Jurkat, Clone E6-1 (cell line): ENCODE results near the gene CCL17.

Source experiments
- DNase-seq: peaks from one replicate; pipeline ENCODE4 v3.0.0-alpha.2; 2011; ENCODE audit warnings: low read depth, low spot score
- H3K4me3 ChIP-seq: 2 replicates; pipeline ENCODE4 v1.5.1; 2011; ENCODE audit warnings: mild to moderate bottlenecking, low read length, control low read depth, moderate library complexity

Gene CCL17

DNA sequence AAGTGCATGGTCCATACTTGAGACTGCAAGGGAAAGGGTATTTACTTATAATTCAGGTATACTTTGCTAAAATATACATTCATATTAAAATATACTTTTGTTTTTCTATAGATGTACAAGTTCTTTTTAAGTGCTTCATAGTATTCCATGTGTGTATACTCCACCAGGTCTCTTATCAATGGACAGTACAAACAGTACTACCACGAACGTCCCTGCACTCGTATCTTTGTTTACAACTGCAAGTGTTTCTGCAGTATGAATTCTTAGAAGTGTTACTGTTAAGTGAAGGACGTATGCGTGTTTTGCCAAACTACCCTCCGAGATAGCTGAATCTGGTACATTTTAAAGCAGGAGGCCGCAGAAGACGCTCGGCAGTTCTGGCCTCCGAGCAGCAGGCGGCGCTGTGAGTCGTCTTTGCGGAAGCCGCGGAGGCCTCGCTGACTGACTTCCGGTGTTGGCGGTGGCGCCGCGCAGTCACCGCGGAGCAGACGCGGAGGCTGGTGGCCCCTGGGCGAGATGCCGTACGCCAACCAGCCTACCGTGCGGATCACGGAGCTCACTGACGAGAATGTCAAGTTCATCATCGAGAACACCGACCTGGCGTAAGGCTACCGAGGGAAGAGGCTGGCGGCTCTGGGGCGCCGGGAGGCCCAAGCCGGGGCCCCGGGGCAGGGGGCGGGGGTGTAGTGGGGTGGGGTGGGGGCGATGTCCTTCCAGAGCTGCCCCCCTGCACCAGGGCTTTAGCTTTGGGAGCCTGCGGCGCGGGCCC lies 57.8 kb downstream of the CCL17 start, which contains the start of gene POLR2C:
TSS of gene POLR2C (plus strand) at position 471 of the 769 bp plus-strand sequence. CDS start at position 517, 46 bp downstream.
- DNase-seq: peak; percentile 79
- peak within 1 kb of the TSS; percentile 88 for H3K4me3 ChIP-seq

DNA sequence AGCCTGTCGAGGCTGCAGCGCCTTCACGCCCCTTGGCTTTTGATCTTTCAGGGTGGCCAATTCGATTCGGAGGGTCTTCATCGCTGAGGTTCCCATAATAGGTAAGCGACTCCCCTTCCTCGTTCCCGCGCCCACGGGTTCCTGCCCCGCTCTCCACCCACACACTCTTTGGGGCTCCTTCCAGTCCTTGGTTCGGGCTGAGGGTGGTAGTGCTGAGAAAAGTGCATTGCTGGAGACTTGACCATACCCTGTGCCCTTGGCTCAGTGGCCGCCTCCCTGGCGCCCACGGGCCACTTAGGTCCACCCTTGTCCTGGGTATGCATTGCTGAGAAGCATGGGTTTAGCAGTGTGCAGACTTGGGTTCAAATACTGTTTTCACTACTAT lies 58.4 kb downstream of the CCL17 start:
- DNase-seq: no peak
- H3K4me3 ChIP-seq: peak overlapping the region; percentile 88

DNA sequence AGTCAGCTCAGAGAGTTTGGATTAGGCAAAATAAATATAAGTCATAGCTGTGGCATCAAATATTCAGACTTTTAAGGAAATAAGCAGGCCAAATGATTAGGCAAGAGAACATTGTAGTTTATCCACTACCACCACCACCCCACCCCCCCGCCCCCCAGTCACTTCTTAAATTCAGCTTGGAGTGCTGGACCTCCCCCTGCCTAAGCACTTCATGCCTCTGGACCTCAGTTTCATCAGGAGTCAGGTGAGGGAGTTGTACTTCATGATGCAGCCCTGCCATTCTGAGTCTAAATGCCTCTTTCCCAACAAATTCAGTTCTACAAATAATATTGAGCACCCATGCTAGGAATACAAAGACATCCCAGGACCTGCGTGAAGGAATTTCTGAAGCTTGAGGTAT lies 60.0 kb downstream of the CCL17 start:
- no peak for DNase-seq
- no peak overlapping the region for H3K4me3 ChIP-seq
